HepG2 (cell line): Measurements from ENCODE around the gene TRDMT1. TPM values are rescaled to one million over a fixed set of nuclear protein-coding genes. Genes with fewer than 3 reads are reported as not detected.

Experiments used
- ATAC-seq: fragments of 200-7000 bp; cut with Tn5 transposase; 3 replicates; pipeline ENCODE4 v1.9.1; 2020; ENCODE audit warnings: mild to moderate bottlenecking, moderate library complexity
- BruUV-seq: library from RNA; stranded (reverse); fragments of 400-500 nt; replicated peaks from 2 replicates; lab custom pipeline; 2021; lab: Mats Ljungman, UMichigan
- CTCF ChIA-PET: fragments of 300-600 bp; formaldehyde crosslinking; extraction: SDS; loops from one replicate; lab custom pipeline; 2021; ENCODE audit warnings: low total read pairs, inconsistent platforms, low intra/inter-chr PET ratio; lab: Yijun Ruan, JAX
- POLR2A ChIA-PET: fragments of 350-600 bp; sonication (Branson Sonifier 250); formaldehyde crosslinking; loops from one replicate; lab custom pipeline; 2020; ENCODE audit warnings: antibody characterized with exemption, inconsistent platforms; lab: Yijun Ruan, JAX
- DNase-seq: peaks from one replicate; pipeline ENCODE4 v3.0.0-alpha.2; 2015; ENCODE audit warnings: low spot score
- FAIRE-seq: peaks from 3 replicates; lab custom pipeline; 2011; peaks lifted over from hg19 to GRCh38; lab: Jason Lieb, UNC
- H2AFZ ChIP-seq: one replicate; pipeline ENCODE4 v1.6.1; 2011; ENCODE audit warnings: low read length, inconsistent platforms
- H3K27ac ChIP-seq: fragments of 300-600 bp; 3 replicates; pipeline ENCODE4 v1.8.0; 2011; ENCODE audit warnings: mixed run types, mild to moderate bottlenecking, mixed read lengths, low read length, inconsistent platforms; ENCODE audit not compliant: insufficient read depth; ENCODE audit errors: extremely low read length
- H3K27me3 ChIP-seq, 2 experiments: fragments of 200-600 bp in 1 of 2; 2 replicates in 1 of 2; 3 replicates in 1 of 2; pipeline versions ENCODE4 v1.6.0 to v1.8.0; 2011; ENCODE audit warnings: low read length in 2 of 2, mild to moderate bottlenecking in 2 of 2, moderate library complexity in 2 of 2, inconsistent platforms in 1 of 2; ENCODE audit not compliant: insufficient read depth in 2 of 2, control insufficient read depth in 1 of 2
- H3K36me3 ChIP-seq, 2 experiments: fragments of 200-600 bp in 1 of 2; replicated peaks in 1 of 2; 2 replicates in 1 of 2; 3 replicates in 1 of 2; pipeline versions ENCODE4 v1.5.1 to v1.8.0; 2011; ENCODE audit warnings: low read length in 2 of 2, inconsistent platforms in 1 of 2; ENCODE audit not compliant: insufficient read depth in 2 of 2, control insufficient read depth in 1 of 2
- H3K4me1 ChIP-seq: 2 replicates; pipeline ENCODE4 v1.5.1; 2012; ENCODE audit warnings: low read length, inconsistent platforms; ENCODE audit not compliant: insufficient read depth
- H3K4me2 ChIP-seq: 2 replicates; pipeline ENCODE4 v1.6.0; 2011; ENCODE audit warnings: low read depth, low read length, inconsistent platforms
- H3K4me3 ChIP-seq, 3 experiments: fragments of 200-600 bp in 1 of 3; sonication (generic), shearing (Covaris generic) in 1 of 3; replicated peaks in 1 of 3; 2 replicates each; pipeline ENCODE4 v1.5.1; 2011 to 2016; ENCODE audit warnings: low read length in 3 of 3, inconsistent platforms in 2 of 3, low read depth in 2 of 3, mild to moderate bottlenecking in 2 of 3, control low read depth in 1 of 3, mixed read lengths in 1 of 3; ENCODE audit not compliant: insufficient read depth in 1 of 3
- H3K79me2 ChIP-seq: one replicate; pipeline ENCODE4 v1.6.1; 2011; ENCODE audit warnings: low read length, inconsistent platforms; ENCODE audit not compliant: insufficient read depth
- H3K9ac ChIP-seq: 2 replicates; pipeline ENCODE4 v1.6.0; 2011; ENCODE audit warnings: mild to moderate bottlenecking, low read depth, low read length, inconsistent platforms; ENCODE audit not compliant: insufficient read depth
- H3K9me3 ChIP-seq: 2 replicates; pipeline ENCODE4 v1.5.1; 2012; ENCODE audit warnings: mild to moderate bottlenecking, low read length
- H4K20me1 ChIP-seq: 2 replicates; pipeline ENCODE4 v1.6.0; 2011; ENCODE audit warnings: inconsistent platforms, mild to moderate bottlenecking, low read length, moderate library complexity; ENCODE audit not compliant: insufficient read depth
- HDAC1 ChIP-seq: sonication (generic); formaldehyde crosslinking; IDR thresholded peaks from 2 replicates; pipeline ENCODE4 v1.5.1; 2020; ENCODE audit warnings: mild to moderate bottlenecking, missing genetic modification reagents
- NFRKB ChIP-seq: fragments of 450-650 bp; IDR thresholded peaks from 2 replicates; pipeline ENCODE4 v1.6.1; 2017
- RFX1 ChIP-seq: fragments of 450-650 bp; IDR thresholded peaks from 2 replicates; pipeline ENCODE4 v1.6.1; 2017
- TBX2 ChIP-seq: sonication (generic); formaldehyde crosslinking; IDR thresholded peaks from 2 replicates; pipeline ENCODE4 v1.5.0; 2020; ENCODE audit warnings: missing genetic modification reagents, mild to moderate bottlenecking, borderline replicate concordance
- ZNF44 ChIP-seq: sonication (generic); formaldehyde crosslinking; IDR thresholded peaks from 2 replicates; pipeline ENCODE4 v1.5.1; 2020; ENCODE audit warnings: mild to moderate bottlenecking, missing genetic modification reagents
- ZNF550 ChIP-seq: sonication (generic); formaldehyde crosslinking; IDR thresholded peaks from 2 replicates; pipeline ENCODE4 v1.4.0; 2020; ENCODE audit warnings: mild to moderate bottlenecking, missing genetic modification reagents, borderline replicate concordance
- ZNF564 ChIP-seq: sonication (generic); formaldehyde crosslinking; IDR thresholded peaks from 2 replicates; pipeline ENCODE4 v1.8.1; 2023; ENCODE audit warnings: mild to moderate bottlenecking, missing genetic modification reagents
- ZNF589 ChIP-seq: sonication (generic); formaldehyde crosslinking; conservative IDR thresholded peaks from 2 replicates; pipeline ENCODE4 v1.8.0; 2022; ENCODE audit warnings: mild to moderate bottlenecking, moderate library complexity, missing genetic modification reagents
- ZNF7 ChIP-seq: IDR thresholded peaks from 2 replicates; pipeline ENCODE4 v1.6.1; 2016; ENCODE audit warnings: missing biosample characterization, missing genetic modification reagents
- WGBS: methylation state at CpG from one replicate; pipeline ENCODE4 v1.1.6; 2017; ENCODE audit warnings: low lambda C conversion rate; 5-methylcytosine and 5-hydroxymethylcytosine counted together
- in situ Hi-C: cut with HindIII; loops from 2 replicates; pipeline ENCODE4 v1.10.0; 2017; ENCODE audit warnings: low pct_unique_long_range_greater_than_20kb; ENCODE audit not compliant: extremely low pct_ligation_motif_present
- intact Hi-C: fragments of 100-400 bp; cut with micrococcal nuclease; formaldehyde crosslinking; loops from one replicate; pipeline ENCODE4 v1.10.0; 2022; ENCODE audit not compliant: unreplicated experiment
- polyA plus RNA-seq, 8 experiments: library from polyadenylated mRNA; depleted of rRNA in 3 of 8; stranded (reverse) in 7 of 8; unstranded in 1 of 8; fragments of >200 nt; fragmentation: Illumina TruSeq in 4 of 8; extraction: Trizol in 4 of 8; gene quantifications; 2 replicates each; pipeline versions ENCODE4 v1.2.1 to v1.2.3, GENCODE V29; 2011 to 2016; ENCODE audit warnings: low read depth in 4 of 8, missing spikeins in 1 of 8, mixed read lengths in 1 of 8; ENCODE audit not compliant: insufficient read depth in 1 of 8
- total RNA-seq, 5 experiments: library from RNA; depleted of rRNA; stranded (reverse); fragments of >200 nt; fragmentation: Illumina TruSeq; extraction: Trizol; gene quantifications; 2 replicates each; pipeline ENCODE4 v1.2.3, GENCODE V29; 2016; ENCODE audit warnings: low read depth in 1 of 5
- TF ChIP-seq, protein P1 (sequence below): sonication (generic); formaldehyde crosslinking; IDR thresholded peaks from 2 replicates; pipeline ENCODE4 v1.4.0; 2020; ENCODE audit warnings: missing genetic modification reagents, borderline replicate concordance
- TF ChIP-seq, protein P2 (sequence below): IDR thresholded peaks from 2 replicates; pipeline ENCODE4 v1.6.1; 2012; ENCODE audit warnings: inconsistent platforms

Gene TRDMT1
- total and polyA plus RNA-seq, 2 of the 13 experiments (the other 11 are each of a cell fraction or from before 2014, with no cell fraction given), result 2.0 to 3.0 TPM

DNA sequence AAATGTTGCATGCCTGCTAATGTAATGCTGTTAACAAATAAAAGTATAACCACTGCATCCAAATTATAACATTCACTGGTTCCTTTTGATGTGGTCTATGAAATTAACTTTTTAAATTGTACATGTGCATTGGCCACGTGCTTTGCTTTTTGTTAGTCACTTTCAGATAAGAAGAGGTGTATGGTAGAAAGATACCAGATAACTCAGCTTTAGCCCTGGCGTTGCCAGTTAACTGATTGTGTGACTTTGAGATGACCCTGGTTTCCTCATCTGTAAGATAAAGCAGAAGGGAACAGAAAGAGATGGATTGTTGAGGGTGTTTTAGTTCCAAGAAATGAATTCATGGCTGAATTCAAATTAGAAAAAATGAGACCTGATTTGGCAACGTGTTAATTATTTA, 1.9 kb upstream of the TRDMT1 start (continued):
- TF ChIP-seq, protein P1, sequence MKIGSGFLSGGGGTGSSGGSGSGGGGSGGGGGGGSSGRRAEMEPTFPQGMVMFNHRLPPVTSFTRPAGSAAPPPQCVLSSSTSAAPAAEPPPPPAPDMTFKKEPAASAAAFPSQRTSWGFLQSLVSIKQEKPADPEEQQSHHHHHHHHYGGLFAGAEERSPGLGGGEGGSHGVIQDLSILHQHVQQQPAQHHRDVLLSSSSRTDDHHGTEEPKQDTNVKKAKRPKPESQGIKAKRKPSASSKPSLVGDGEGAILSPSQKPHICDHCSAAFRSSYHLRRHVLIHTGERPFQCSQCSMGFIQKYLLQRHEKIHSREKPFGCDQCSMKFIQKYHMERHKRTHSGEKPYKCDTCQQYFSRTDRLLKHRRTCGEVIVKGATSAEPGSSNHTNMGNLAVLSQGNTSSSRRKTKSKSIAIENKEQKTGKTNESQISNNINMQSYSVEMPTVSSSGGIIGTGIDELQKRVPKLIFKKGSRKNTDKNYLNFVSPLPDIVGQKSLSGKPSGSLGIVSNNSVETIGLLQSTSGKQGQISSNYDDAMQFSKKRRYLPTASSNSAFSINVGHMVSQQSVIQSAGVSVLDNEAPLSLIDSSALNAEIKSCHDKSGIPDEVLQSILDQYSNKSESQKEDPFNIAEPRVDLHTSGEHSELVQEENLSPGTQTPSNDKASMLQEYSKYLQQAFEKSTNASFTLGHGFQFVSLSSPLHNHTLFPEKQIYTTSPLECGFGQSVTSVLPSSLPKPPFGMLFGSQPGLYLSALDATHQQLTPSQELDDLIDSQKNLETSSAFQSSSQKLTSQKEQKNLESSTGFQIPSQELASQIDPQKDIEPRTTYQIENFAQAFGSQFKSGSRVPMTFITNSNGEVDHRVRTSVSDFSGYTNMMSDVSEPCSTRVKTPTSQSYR (CRISPR knock-in tag), result no peak
- no peak for TF ChIP-seq ZNF589 (CRISPR knock-in tag)

DNA sequence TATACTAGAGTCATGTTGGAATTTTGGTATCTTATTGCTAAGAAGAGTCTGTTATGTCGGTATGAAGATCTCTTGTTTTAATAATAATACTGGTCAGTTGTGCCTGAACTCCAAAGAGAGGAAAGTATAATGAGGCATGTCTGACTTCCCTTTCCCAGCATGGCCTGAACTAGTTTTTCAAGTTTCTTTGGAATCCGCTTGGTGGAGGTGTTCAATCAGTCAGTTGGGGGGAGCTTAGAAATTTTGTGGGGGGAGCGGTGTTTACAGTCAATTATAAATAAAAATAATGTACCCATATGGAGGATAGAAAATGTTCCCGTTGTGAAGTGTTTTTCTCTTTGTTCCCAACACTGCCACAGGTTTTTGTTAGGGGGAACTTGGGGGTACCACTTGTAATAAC, 1.5 kb upstream of the TRDMT1 start:
- WGBS, result 80% methylated on average over 4 of the region's 4 CpGs
- TF ChIP-seq NFRKB (no peak), TBX2 (no peak), ZNF564 (CRISPR knock-in tag) (no peak), HDAC1 (CRISPR knock-in tag) (no peak), ZNF7 (CRISPR knock-in tag) (no peak), RFX1 (no peak), ZNF550 (no peak), ZNF44 (CRISPR knock-in tag) (no peak)
- TF ChIP-seq, protein P2, sequence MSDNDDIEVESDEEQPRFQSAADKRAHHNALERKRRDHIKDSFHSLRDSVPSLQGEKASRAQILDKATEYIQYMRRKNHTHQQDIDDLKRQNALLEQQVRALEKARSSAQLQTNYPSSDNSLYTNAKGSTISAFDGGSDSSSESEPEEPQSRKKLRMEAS, result no peak
- BruUV-seq, result no TSS peak

More for the DNA sequence above, 1.5 kb upstream of the TRDMT1 start:
- H3K36me3 ChIP-seq, result no peaks in the 10 kb centered on the region
- POLR2A ChIA-PET, result no interaction called here
- peaks cover 32% of the 10 kb centered on the region for H3K4me1 ChIP-seq
- no peak overlapping the region for H2AFZ ChIP-seq
- H4K20me1 ChIP-seq, result no peaks in the 10 kb centered on the region
- DNase-seq (no peak), ATAC-seq (no peak), FAIRE-seq (no peak)
- H3K27ac ChIP-seq, result no peak overlapping the region
- H3K4me2 ChIP-seq, result no peak overlapping the region
- no peak overlapping the region for H3K4me3 ChIP-seq
- in situ Hi-C loops, result no loop called here
- H3K9ac ChIP-seq, result no peak overlapping the region
- CTCF ChIA-PET, result no interaction called here
- no peaks in the 10 kb centered on the region for H3K9me3 ChIP-seq
- no peaks in the 10 kb centered on the region for H3K79me2 ChIP-seq
- H3K27me3 ChIP-seq, result no peaks in the 10 kb centered on the region; a peak in 1 of 5 replicates
- intact Hi-C loops, result no loop called here
